ENCODE measurements around the gene ABCB7.
"Not testable (repeated sequence)": the region's sequence is repeated elsewhere in the genome, so short reads cannot be mapped to it uniquely, and the experiment has no call there.

The ABCB7 gene

DNA sequence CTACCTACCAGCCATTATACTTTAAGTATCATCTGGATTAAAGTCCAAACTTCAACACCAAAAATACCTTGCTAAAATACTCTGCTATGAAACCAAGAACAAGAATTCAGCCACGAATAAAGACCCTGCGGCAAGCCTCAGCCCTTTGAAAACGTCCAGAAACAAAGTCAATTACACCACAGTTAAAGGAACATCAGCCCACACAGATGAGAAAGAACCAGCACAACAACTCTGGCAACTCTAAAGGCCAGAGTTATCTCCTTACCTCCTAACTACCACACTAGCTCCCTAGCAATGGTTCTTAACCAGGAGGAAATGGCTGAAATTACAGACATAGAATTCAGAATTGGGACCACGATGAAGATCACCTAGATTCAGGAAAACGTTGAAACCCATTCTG lies 23.4 kb downstream of the ABCB7 start:
- Histone ChIP-seq H3K9ac (ENCODE audit: low read length) (no peak overlapping the region), H3K79me2 (ENCODE audit: insufficient read depth, low read length) (peaks cover 11% of the 10 kb centered on the region; the same call in 1 of the 2 replicates), H3K9me3 (ENCODE audit: low read length) (no peaks in the 10 kb centered on the region), H3K4me1 (ENCODE audit: insufficient read depth, low read length, severe bottlenecking) (no peaks in the 10 kb centered on the region), H3K4me2 (ENCODE audit: low read length) (no peak overlapping the region), H3K36me3 (ENCODE audit: insufficient read depth, low read length) (no peaks in the 10 kb centered on the region; the same call in 1 of the 2 replicates), H3K27ac (ENCODE audit: low read depth, low read length, poor library complexity, severe bottlenecking) (no peak overlapping the region), H2AFZ (ENCODE audit: low read length) (no peak overlapping the region), H3K27me3 (ENCODE audit: insufficient read depth, low read length) (no peaks in the 10 kb centered on the region), H4K20me1 (ENCODE audit: insufficient read depth, low read length) (no peaks in the 10 kb centered on the region), H3K9me2 (ENCODE audit: low read depth, low read length) (no peaks in the 10 kb centered on the region), H3F3A (ENCODE audit: insufficient read depth, low read length) (no peaks in the 10 kb centered on the region), H3K4me3 (ENCODE audit: low read depth, low read length, poor library complexity, severe bottlenecking) (no peak overlapping the region)
- TF ChIP-seq, protein P1, sequence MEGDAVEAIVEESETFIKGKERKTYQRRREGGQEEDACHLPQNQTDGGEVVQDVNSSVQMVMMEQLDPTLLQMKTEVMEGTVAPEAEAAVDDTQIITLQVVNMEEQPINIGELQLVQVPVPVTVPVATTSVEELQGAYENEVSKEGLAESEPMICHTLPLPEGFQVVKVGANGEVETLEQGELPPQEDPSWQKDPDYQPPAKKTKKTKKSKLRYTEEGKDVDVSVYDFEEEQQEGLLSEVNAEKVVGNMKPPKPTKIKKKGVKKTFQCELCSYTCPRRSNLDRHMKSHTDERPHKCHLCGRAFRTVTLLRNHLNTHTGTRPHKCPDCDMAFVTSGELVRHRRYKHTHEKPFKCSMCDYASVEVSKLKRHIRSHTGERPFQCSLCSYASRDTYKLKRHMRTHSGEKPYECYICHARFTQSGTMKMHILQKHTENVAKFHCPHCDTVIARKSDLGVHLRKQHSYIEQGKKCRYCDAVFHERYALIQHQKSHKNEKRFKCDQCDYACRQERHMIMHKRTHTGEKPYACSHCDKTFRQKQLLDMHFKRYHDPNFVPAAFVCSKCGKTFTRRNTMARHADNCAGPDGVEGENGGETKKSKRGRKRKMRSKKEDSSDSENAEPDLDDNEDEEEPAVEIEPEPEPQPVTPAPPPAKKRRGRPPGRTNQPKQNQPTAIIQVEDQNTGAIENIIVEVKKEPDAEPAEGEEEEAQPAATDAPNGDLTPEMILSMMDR (IDR thresholded peaks at IDR 0.05; ENCODE audit: low read length): no peak
- TF ChIP-seq EZH2 (IDR thresholded peaks at IDR 0.05; ENCODE audit: borderline replicate concordance, low read length): no peak

DNA sequence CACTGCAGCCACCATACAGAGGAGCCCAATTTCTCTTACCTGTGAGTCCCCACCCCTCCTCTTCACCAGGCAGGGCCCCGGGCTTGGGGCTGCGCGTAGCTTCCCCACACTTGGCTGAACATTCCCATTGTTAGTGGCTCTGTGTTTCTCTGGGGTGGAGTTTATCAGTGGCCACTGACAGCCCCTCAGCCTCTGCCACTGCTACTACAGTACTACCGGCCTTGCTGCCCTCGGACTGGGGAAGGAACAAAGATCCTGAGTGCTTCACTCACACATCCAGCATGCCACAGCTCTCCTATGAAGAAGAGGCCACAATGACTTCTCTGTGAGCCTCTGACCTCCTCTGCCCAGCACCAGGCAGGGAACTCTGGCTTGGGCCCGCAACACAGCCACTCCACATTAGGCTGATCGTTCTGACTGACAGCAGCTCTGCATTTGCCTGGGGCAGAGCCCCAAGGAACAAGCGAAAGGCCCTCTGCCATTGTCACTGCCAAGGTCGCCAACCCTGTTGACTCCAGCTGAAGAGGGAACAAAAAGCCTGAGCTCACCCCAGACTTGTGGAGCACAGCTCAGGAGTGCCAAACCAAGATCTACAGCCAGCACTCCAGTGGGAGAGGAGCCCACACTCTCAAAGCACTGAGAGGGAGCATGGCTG lies 24.0 kb downstream of the ABCB7 start:
- no peak overlapping the region for H3K9ac ChIP-seq (ENCODE audit: low read length)
- no peaks in the 10 kb centered on the region for H3K9me3 ChIP-seq (ENCODE audit: low read length)
- no peaks in the 10 kb centered on the region for H3F3A ChIP-seq (ENCODE audit: insufficient read depth, low read length)
- no peaks in the 10 kb centered on the region; the same call in 1 of the 2 replicates for H3K36me3 ChIP-seq (ENCODE audit: insufficient read depth, low read length)
- no peak overlapping the region for H3K27ac ChIP-seq (ENCODE audit: low read depth, low read length, poor library complexity, severe bottlenecking)
- H3K9me2 ChIP-seq (ENCODE audit: low read depth, low read length): no peaks in the 10 kb centered on the region
- no peak overlapping the region for H3K4me2 ChIP-seq (ENCODE audit: low read length)
- H4K20me1 ChIP-seq (ENCODE audit: insufficient read depth, low read length): no peaks in the 10 kb centered on the region
- H3K4me1 ChIP-seq (ENCODE audit: insufficient read depth, low read length, severe bottlenecking): no peaks in the 10 kb centered on the region
- H3K4me3 ChIP-seq (ENCODE audit: low read depth, low read length, poor library complexity, severe bottlenecking): no peak overlapping the region
- H2AFZ ChIP-seq (ENCODE audit: low read length): no peak overlapping the region
- H3K27me3 ChIP-seq (ENCODE audit: insufficient read depth, low read length): no peaks in the 10 kb centered on the region
- H3K79me2 ChIP-seq (ENCODE audit: insufficient read depth, low read length): peaks cover 11% of the 10 kb centered on the region; the same call in 1 of the 2 replicates
- TF ChIP-seq, protein P1 (IDR thresholded peaks at IDR 0.05; ENCODE audit: low read length): no peak
- TF ChIP-seq EZH2 (IDR thresholded peaks at IDR 0.05; ENCODE audit: borderline replicate concordance, low read length): no peak

DNA sequence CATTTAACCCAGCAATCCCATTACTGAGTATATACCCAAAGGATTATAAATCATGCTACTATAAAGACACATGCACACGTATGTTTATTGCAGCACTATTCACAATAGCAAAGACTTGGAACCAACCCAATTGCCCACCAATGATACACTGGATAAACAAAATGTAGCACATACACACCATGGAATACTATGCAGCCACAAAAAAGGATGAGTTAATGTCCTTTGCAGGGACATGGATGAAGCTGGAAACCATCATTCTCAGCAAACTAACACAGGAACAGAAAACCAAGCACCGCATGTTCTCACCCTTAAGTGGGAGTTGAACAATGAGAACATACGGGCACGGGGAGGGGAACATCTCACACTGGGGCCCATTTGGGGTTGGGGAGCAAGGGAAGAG lies 27.0 kb downstream of the ABCB7 start:
- not testable (repeated sequence) for H4K20me1 ChIP-seq (ENCODE audit: insufficient read depth, low read length); H3K79me2 ChIP-seq (ENCODE audit: insufficient read depth, low read length); H3K4me2 ChIP-seq (ENCODE audit: low read length); H3K27me3 ChIP-seq (ENCODE audit: insufficient read depth, low read length); H3K9me3 ChIP-seq (ENCODE audit: low read length); H3K36me3 ChIP-seq (ENCODE audit: insufficient read depth, low read length); H3K27ac ChIP-seq (ENCODE audit: low read depth, low read length, poor library complexity, severe bottlenecking); H2AFZ ChIP-seq (ENCODE audit: low read length); H3K9ac ChIP-seq (ENCODE audit: low read length); H3K4me3 ChIP-seq (ENCODE audit: low read depth, low read length, poor library complexity, severe bottlenecking); H3K9me2 ChIP-seq (ENCODE audit: low read depth, low read length); H3F3A ChIP-seq (ENCODE audit: insufficient read depth, low read length); H3K4me1 ChIP-seq (ENCODE audit: insufficient read depth, low read length, severe bottlenecking)

DNA sequence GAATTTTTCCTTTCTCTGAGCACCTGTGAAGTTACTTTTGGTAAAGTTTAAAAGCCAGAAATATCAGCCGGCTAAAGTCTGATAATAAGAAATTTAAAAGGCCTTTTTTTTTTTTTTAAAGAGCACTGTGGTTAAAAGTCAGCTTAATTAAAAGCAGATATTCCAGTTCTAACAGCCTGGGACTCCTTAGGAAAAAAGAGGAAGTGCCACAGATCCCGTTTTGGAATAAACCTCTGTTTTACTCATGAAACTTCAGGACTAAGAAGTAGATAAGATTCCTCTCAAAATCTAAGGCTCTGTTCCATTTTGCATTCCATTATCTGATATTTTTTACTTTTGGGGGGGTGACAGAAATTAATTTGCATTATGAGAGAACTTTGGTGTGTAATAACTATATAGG lies 37.8 kb downstream of the ABCB7 start:
- Histone ChIP-seq H3K79me2 (ENCODE audit: insufficient read depth, low read length) (no peaks in the 10 kb centered on the region), H3K9me3 (ENCODE audit: low read length) (no peaks in the 10 kb centered on the region), H3K9ac (ENCODE audit: low read length) (no peak overlapping the region), H3K36me3 (ENCODE audit: insufficient read depth, low read length) (no peaks in the 10 kb centered on the region), H3K27ac (ENCODE audit: low read depth, low read length, poor library complexity, severe bottlenecking) (no peak overlapping the region), H3K4me1 (ENCODE audit: insufficient read depth, low read length, severe bottlenecking) (no peaks in the 10 kb centered on the region), H3K9me2 (ENCODE audit: low read depth, low read length) (no peaks in the 10 kb centered on the region), H3K4me2 (ENCODE audit: low read length) (no peak overlapping the region), H3F3A (ENCODE audit: insufficient read depth, low read length) (no peaks in the 10 kb centered on the region), H3K27me3 (ENCODE audit: insufficient read depth, low read length) (no peaks in the 10 kb centered on the region), H4K20me1 (ENCODE audit: insufficient read depth, low read length) (no peaks in the 10 kb centered on the region), H2AFZ (ENCODE audit: low read length) (no peak overlapping the region), H3K4me3 (ENCODE audit: low read depth, low read length, poor library complexity, severe bottlenecking) (no peak overlapping the region)
- TF ChIP-seq, protein P1 (IDR thresholded peaks at IDR 0.05; ENCODE audit: low read length): no peak
- no peak for TF ChIP-seq EZH2 (IDR thresholded peaks at IDR 0.05; ENCODE audit: borderline replicate concordance, low read length)
